Measurements from ENCODE around the gene PLCH1.

GRCh38 chr3:155407331-155407730 lies 337.5 kb downstream of the PLCH1 start:
- TF ChIP-seq CTCF (conservative IDR thresholded peaks at IDR 0.05; ENCODE audit: low read depth, low read length) (no peak), EZH2 (IDR thresholded peaks at IDR 0.05; ENCODE audit: low read length, unreplicated experiment) (no peak), EZH2phosphoT487 (IDR thresholded peaks at IDR 0.05; ENCODE audit: borderline replicate concordance, low read length) (no peak)
